Breast epithelium (tissue), 3 donors: Measurements from ENCODE around the gene YAP1.

Source experiments
- POLR2A ChIP-seq: fragments of 450-650 bp; IDR thresholded peaks from one replicate; pipeline ENCODE4 v1.6.1; 2016; ENCODE audit warnings: antibody characterized with exemption, mild to moderate bottlenecking, moderate library complexity
- POLR2AphosphoS5 ChIP-seq, 3 donors: sonication (generic); formaldehyde crosslinking; IDR thresholded peaks; one replicate each; pipeline ENCODE4 v1.6.1; 2017; ENCODE audit warnings: antibody characterized with exemption in 3 of 3
- TF ChIP-seq, protein P1 (sequence below), 3 donors: fragments of 450-650 bp; IDR thresholded peaks; one replicate each; pipeline ENCODE4 v1.5.1; 2016 to 2017; ENCODE audit warnings: antibody characterized with exemption in 3 of 3, mild to moderate bottlenecking in 3 of 3, moderate library complexity in 3 of 3

DNA sequence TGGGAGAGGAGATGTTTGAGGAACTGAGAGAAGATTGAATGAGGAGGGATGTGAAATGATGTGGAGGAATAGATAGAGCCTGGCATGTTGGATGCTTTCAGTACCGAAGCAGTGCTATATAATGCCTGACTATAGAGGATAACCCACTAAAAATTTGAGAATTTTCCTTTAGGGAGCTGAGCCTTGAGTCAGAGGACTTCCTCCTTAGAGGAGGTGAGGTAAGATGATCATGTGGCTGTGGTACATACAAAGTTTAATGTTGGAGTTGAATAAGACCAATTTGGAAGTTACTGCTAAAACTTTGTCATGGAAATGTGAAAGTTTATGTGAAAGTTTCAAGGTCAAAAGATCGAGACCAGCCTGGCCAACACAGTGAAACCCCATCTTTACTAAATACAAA lies 66.9 kb downstream of the YAP1 start:
- TF ChIP-seq POLR2AphosphoS5 (IDR thresholded peaks at IDR 0.05) (no peak), POLR2A (no peak)
- TF ChIP-seq, protein P1, sequence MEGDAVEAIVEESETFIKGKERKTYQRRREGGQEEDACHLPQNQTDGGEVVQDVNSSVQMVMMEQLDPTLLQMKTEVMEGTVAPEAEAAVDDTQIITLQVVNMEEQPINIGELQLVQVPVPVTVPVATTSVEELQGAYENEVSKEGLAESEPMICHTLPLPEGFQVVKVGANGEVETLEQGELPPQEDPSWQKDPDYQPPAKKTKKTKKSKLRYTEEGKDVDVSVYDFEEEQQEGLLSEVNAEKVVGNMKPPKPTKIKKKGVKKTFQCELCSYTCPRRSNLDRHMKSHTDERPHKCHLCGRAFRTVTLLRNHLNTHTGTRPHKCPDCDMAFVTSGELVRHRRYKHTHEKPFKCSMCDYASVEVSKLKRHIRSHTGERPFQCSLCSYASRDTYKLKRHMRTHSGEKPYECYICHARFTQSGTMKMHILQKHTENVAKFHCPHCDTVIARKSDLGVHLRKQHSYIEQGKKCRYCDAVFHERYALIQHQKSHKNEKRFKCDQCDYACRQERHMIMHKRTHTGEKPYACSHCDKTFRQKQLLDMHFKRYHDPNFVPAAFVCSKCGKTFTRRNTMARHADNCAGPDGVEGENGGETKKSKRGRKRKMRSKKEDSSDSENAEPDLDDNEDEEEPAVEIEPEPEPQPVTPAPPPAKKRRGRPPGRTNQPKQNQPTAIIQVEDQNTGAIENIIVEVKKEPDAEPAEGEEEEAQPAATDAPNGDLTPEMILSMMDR (IDR thresholded peaks at IDR 0.05): no peak
